ENCODE results near the gene LYG2. TPM values are rescaled to one million over a fixed set of nuclear protein-coding genes. Genes with fewer than 3 reads are reported as not detected.
"Not testable (repeated sequence)": the region's sequence is repeated elsewhere in the genome, so short reads cannot be mapped to it uniquely, and the experiment has no call there.

Gene LYG2
- total and polyA plus RNA-seq, 2 experiments from 2014 or later = not detected

DNA sequence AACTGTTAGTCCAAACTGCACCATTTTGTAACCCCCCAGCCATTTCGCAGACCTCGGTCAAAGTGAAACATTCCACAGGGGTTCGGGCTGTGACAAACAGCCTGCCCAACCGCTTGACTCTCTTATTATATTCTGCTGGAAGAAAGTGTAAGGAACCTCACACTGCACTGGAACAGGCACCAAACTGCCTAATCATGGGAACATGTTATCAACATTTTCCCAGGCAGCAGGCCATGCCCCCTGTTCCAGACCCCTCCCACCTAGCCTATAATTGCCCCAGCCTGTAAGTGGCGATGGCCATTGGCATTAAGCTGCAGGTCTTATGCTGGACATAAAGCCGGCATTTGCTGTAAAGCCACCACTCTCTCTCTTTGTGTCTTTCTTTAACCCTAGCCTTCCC lies 16.9 kb downstream of the LYG2 start:
- H2AFZ ChIP-seq = no peak overlapping the region
- H3K79me2 ChIP-seq = no peaks in the 10 kb centered on the region
- H3K9me3 ChIP-seq (ENCODE audit: low read depth) = no peaks in the 10 kb centered on the region
- H3K4me2 ChIP-seq = no peak overlapping the region
- H3K27me3 ChIP-seq = no peaks in the 10 kb centered on the region
- no peaks in the 10 kb centered on the region for H3K36me3 ChIP-seq (replicated peaks; ENCODE audit: insufficient read depth, low read depth)
- no peak overlapping the region for H3K4me3 ChIP-seq
- H3K4me1 ChIP-seq (ENCODE audit: insufficient read depth) = no peaks in the 10 kb centered on the region
- no peaks in the 10 kb centered on the region for H4K20me1 ChIP-seq (ENCODE audit: insufficient read depth, poor library complexity, severe bottlenecking)
- 87% methylated on average over 6 of the region's 6 CpGs for WGBS (ENCODE audit: low lambda C conversion rate, missing lambda C conversion rate)
- no peaks in the 10 kb centered on the region for H3K9me2 ChIP-seq (replicated peaks; ENCODE audit: insufficient read depth)
- no peak overlapping the region for H3K27ac ChIP-seq
- DNase-seq (ENCODE audit: low spot score) = no peak
- TF ChIP-seq EZH2phosphoT487 (IDR thresholded peaks at IDR 0.05; ENCODE audit: low read depth, severe bottlenecking, unreplicated experiment) (no peak), EZH2 (IDR thresholded peaks at IDR 0.05; ENCODE audit: borderline replicate concordance) (no peak), CTCF (IDR thresholded peaks at IDR 0.05; ENCODE audit: poor library complexity) (no peak)

GRCh38 chr2:99233177-99233576 lies 22.3 kb downstream of the LYG2 start:
- not testable (repeated sequence) for H3K4me3 ChIP-seq; H3K4me1 ChIP-seq (ENCODE audit: insufficient read depth); H3K27me3 ChIP-seq; H3K9me3 ChIP-seq (ENCODE audit: low read depth); H3K27ac ChIP-seq; DNase-seq (ENCODE audit: low spot score); H3K36me3 ChIP-seq (replicated peaks; ENCODE audit: insufficient read depth, low read depth); H4K20me1 ChIP-seq (ENCODE audit: insufficient read depth, poor library complexity, severe bottlenecking); H3K9me2 ChIP-seq (replicated peaks; ENCODE audit: insufficient read depth); H2AFZ ChIP-seq; H3K79me2 ChIP-seq; H3K4me2 ChIP-seq

GRCh38 chr2:99217929-99218501 lies 37.5 kb downstream of the LYG2 start:
- no peak for TF ChIP-seq EZH2phosphoT487 (IDR thresholded peaks at IDR 0.05; ENCODE audit: low read depth, severe bottlenecking, unreplicated experiment)
- no peak for TF ChIP-seq EZH2 (IDR thresholded peaks at IDR 0.05; ENCODE audit: borderline replicate concordance)

DNA sequence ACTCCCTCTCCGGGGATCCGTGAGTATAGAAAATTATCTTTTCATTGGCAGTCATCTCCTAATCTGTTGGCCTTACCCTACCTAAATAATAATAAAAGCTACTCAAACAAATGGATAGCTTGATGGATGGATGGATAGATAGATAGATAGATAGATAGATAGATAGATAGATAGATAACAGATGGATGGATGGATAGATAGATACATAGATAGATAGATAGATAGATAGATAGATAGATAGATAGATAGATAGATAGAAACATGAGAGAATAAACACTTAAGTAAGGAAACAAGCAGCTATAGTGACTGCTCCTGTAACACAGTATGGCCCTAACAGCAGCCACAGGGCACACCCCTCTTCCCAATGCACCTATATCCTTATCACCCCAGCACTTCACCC lies 39.4 kb downstream of the LYG2 start:
- 91% methylated on average over 2 of the region's 2 CpGs for whole genome bisulfite sequencing (ENCODE audit: low lambda C conversion rate, missing lambda C conversion rate)
- Histone ChIP-seq H3K4me1 (ENCODE audit: insufficient read depth) (no peaks in the 10 kb centered on the region), H3K4me3 (no peak overlapping the region), H3K36me3 (replicated peaks; ENCODE audit: insufficient read depth, low read depth) (no peaks in the 10 kb centered on the region), H3K27ac (no peak overlapping the region), H3K27me3 (no peaks in the 10 kb centered on the region), H2AFZ (no peak overlapping the region), H3K4me2 (no peak overlapping the region), H4K20me1 (ENCODE audit: insufficient read depth, poor library complexity, severe bottlenecking) (no peaks in the 10 kb centered on the region), H3K9me3 (ENCODE audit: low read depth) (no peaks in the 10 kb centered on the region), H3K9me2 (replicated peaks; ENCODE audit: insufficient read depth) (no peaks in the 10 kb centered on the region), H3K79me2 (no peaks in the 10 kb centered on the region)
- TF ChIP-seq CTCF (IDR thresholded peaks at IDR 0.05; ENCODE audit: poor library complexity) (no peak), EZH2 (IDR thresholded peaks at IDR 0.05; ENCODE audit: borderline replicate concordance) (no peak), EZH2phosphoT487 (IDR thresholded peaks at IDR 0.05; ENCODE audit: low read depth, severe bottlenecking, unreplicated experiment) (no peak)
- DNase-seq (ENCODE audit: low spot score) = no peak

More at GRCh38 chr2:99217929-99218501, 37.5 kb downstream of the LYG2 start:
- no peaks in the 10 kb centered on the region for H3K79me2 ChIP-seq
- WGBS (ENCODE audit: low lambda C conversion rate, missing lambda C conversion rate) = 57% methylated on average over 4 of the region's 4 CpGs
- H3K36me3 ChIP-seq (replicated peaks; ENCODE audit: insufficient read depth, low read depth) = no peaks in the 10 kb centered on the region
- no peaks in the 10 kb centered on the region for H3K27me3 ChIP-seq
- H2AFZ ChIP-seq = no peak overlapping the region
- no peaks in the 10 kb centered on the region for H3K4me1 ChIP-seq (ENCODE audit: insufficient read depth)
- no peaks in the 10 kb centered on the region for H3K9me2 ChIP-seq (replicated peaks; ENCODE audit: insufficient read depth)
- H3K4me3 ChIP-seq = no peak overlapping the region
- no peak for DNase-seq (ENCODE audit: low spot score)
- no peaks in the 10 kb centered on the region for H3K9me3 ChIP-seq (ENCODE audit: low read depth)
- H3K4me2 ChIP-seq = no peak overlapping the region
- H3K27ac ChIP-seq = no peak overlapping the region
- H4K20me1 ChIP-seq (ENCODE audit: insufficient read depth, poor library complexity, severe bottlenecking) = no peaks in the 10 kb centered on the region

All from hepatocyte (in vitro differentiated cells).